HG02981 (cell line): ENCODE measurements around the gene EFEMP1.
"Not testable (repeated sequence)": the region's sequence is repeated elsewhere in the genome, so short reads cannot be mapped to it uniquely, and the experiment has no call there.

Source experiments
- ATAC-seq: cut with Tn5 transposase; IDR thresholded peaks from one replicate; pipeline ENCODE4 v1.9.1; 2021; ENCODE audit warnings: mild to moderate bottlenecking, moderate library complexity; ENCODE audit not compliant: unreplicated experiment

EFEMP1 gene

GRCh38 chr2:55837073-55837472, 86.5 kb downstream of the EFEMP1 start:
- no peak for ATAC-seq

GRCh38 chr2:55831671-55832410, 91.7 kb downstream of the EFEMP1 start:
- not testable (repeated sequence) for ATAC-seq

- no peak for ATAC-seq
Measured at GRCh38 chr2:55827855-55828254, 95.7 kb downstream of the EFEMP1 start.

- ATAC-seq, result not testable (repeated sequence)
Measured at GRCh38 chr2:55827428-55827827, 96.2 kb downstream of the EFEMP1 start.

- ATAC-seq, result no peak
Measured at GRCh38 chr2:55826246-55826645, 97.3 kb downstream of the EFEMP1 start.

- no peak for ATAC-seq
Measured at GRCh38 chr2:55824551-55825096, 99.0 kb downstream of the EFEMP1 start.
